ENCODE data around the gene BUD31.

DNA sequence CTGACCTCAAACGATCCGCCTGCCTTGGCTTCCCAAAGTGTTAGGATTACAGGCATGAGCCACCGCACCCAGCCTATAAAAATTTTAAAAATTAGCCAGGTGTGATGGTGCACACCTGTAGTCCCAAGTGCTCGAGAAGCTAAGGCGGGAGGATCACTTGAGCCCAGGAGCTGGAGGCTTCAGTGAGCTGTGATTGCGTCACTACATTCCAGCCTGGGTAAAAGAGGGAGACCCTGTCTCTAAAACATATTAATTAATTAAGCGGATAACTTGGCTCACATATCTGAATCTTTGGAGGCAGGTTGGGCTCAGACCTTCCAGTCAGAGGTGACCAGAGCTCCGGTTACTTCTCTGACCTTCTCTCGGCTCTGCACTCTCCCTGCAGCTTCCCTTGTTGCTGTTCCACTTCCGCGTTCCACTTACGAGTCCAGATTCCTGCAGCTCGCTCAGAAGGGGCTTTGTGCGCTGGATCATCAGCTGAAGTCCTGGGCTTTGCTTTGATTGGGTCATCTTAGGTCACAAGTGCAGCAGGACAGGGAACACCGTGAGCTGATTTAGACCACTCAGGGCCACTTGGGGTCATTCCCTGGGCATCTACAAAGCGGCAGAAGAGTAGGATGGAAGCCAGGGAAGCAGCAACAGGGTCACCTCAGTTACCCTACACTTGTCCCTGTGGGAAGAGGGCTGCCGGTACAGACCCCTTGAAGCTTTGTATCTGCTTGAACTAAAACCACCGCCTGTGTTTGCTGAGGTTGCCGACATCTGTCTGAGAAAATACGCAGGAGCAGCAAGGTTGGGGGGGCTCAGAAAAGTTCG lies 36.3 kb upstream of the BUD31 start:
- TF ChIP-seq, protein P1, sequence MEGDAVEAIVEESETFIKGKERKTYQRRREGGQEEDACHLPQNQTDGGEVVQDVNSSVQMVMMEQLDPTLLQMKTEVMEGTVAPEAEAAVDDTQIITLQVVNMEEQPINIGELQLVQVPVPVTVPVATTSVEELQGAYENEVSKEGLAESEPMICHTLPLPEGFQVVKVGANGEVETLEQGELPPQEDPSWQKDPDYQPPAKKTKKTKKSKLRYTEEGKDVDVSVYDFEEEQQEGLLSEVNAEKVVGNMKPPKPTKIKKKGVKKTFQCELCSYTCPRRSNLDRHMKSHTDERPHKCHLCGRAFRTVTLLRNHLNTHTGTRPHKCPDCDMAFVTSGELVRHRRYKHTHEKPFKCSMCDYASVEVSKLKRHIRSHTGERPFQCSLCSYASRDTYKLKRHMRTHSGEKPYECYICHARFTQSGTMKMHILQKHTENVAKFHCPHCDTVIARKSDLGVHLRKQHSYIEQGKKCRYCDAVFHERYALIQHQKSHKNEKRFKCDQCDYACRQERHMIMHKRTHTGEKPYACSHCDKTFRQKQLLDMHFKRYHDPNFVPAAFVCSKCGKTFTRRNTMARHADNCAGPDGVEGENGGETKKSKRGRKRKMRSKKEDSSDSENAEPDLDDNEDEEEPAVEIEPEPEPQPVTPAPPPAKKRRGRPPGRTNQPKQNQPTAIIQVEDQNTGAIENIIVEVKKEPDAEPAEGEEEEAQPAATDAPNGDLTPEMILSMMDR (IDR thresholded peaks at IDR 0.05), result no peak
- no peak for TF ChIP-seq ZFX (IDR thresholded peaks at IDR 0.05; ENCODE audit: borderline replicate concordance)
